Astrocyte (in vitro differentiated cells and primary cell): ENCODE data around the gene ZIC4.

ENCODE experiments used
- EZH2 ChIP-seq: IDR thresholded peaks from 2 replicates; pipeline ENCODE4 v1.6.1; 2012; ENCODE audit warnings: mild to moderate bottlenecking, low read length, inconsistent platforms; ENCODE audit not compliant: insufficient read depth
- TF ChIP-seq, protein P1 (sequence below): IDR thresholded peaks from 2 replicates; pipeline ENCODE4 v1.5.1; 2011; ENCODE audit warnings: low read depth, mild to moderate bottlenecking, inconsistent platforms, low read length, moderate library complexity; ENCODE audit not compliant: insufficient read depth

DNA sequence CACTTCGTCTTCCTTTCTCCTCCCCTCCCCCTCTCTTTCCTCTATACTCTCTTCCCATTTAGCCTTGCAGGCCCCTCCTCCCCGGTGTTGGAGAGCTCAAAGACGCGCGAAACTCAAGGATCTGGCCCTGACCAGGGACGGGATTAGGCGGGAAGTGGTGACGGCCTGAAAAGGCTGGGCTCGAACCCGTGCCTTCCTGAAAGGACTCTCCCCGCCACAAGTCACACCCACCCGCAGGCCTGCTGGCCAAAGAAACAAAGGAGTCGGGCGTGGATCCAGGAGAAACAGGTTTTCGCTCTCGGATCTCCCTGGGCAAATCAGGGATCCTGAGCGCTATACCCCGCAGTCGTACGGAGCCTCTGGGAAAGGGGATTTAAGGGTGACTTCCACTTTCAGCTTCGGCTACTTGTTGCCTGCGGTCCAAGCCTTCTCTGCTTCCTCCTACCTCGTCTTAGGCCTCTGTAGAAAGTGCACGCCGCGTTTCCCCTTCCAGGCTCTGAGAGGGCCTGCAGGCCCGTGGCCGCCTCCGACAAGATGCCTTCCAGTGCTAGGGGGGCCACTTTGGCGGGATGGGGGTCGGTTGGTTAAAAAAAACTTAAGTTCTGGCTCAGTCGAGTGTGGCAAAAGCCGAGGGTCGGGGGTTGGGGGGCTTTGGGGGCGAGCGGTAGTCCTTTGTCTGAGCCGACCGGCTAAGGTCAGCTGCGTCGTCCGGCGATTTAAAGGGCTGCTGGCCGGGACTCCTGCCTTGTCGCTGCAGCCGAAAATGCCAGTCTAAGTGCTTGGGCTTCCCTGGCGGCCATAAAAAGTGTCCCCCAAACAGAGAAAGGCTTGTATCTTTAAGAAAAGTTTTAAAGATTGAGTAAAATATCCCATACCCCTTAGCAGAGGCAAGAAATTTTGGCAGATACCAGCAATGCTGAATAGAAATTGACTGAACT lies 8.2 kb downstream of the ZIC4 start:
- TF ChIP-seq, protein P1, sequence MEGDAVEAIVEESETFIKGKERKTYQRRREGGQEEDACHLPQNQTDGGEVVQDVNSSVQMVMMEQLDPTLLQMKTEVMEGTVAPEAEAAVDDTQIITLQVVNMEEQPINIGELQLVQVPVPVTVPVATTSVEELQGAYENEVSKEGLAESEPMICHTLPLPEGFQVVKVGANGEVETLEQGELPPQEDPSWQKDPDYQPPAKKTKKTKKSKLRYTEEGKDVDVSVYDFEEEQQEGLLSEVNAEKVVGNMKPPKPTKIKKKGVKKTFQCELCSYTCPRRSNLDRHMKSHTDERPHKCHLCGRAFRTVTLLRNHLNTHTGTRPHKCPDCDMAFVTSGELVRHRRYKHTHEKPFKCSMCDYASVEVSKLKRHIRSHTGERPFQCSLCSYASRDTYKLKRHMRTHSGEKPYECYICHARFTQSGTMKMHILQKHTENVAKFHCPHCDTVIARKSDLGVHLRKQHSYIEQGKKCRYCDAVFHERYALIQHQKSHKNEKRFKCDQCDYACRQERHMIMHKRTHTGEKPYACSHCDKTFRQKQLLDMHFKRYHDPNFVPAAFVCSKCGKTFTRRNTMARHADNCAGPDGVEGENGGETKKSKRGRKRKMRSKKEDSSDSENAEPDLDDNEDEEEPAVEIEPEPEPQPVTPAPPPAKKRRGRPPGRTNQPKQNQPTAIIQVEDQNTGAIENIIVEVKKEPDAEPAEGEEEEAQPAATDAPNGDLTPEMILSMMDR: no peak
- no peak for TF ChIP-seq EZH2
